Limb (tissue), 2 donors: ENCODE results near the gene EIF3C.
"Not testable (repeated sequence)": the region's sequence is repeated elsewhere in the genome, so short reads cannot be mapped to it uniquely, and the experiment has no call there.

Experiments used
- DNase-seq, 2 donors: peaks; one replicate each; pipeline ENCODE4 v3.0.0-alpha.2; 2016; ENCODE audit errors: extremely low spot score in 2 of 2

The EIF3C gene

GRCh38 chr16:28711220-28712083 is at the start of gene EIF3C:
EIF3C (plus strand) TSS chr16:28711464; CDS start chr16:28711687, 223 bp downstream.
- not testable (repeated sequence) for DNase-seq

GRCh38 chr16:28666264-28666663 is 45.0 kb upstream of the EIF3C start:
- DNase-seq, result not testable (repeated sequence)

DNA sequence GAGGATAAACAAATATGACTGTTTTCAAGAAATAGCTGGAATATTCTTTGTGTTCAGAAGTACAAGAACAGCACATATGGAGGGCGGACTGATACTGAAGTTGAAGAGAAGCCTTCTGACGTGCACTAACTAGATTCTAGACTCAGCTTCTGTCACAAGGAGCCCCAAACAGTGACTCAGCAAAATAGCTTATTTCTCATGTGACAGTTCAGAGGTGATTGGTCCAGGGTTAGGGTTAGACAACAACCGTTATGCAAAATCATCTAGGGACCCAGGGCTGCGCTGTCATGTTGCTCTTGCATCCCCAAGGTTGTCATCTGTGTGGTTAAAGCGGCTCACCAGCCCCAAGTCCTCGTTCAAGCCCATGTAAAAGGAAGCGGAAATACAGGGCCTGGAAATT is 43.8 kb upstream of the EIF3C start:
- DNase-seq, result not testable (repeated sequence)

DNA sequence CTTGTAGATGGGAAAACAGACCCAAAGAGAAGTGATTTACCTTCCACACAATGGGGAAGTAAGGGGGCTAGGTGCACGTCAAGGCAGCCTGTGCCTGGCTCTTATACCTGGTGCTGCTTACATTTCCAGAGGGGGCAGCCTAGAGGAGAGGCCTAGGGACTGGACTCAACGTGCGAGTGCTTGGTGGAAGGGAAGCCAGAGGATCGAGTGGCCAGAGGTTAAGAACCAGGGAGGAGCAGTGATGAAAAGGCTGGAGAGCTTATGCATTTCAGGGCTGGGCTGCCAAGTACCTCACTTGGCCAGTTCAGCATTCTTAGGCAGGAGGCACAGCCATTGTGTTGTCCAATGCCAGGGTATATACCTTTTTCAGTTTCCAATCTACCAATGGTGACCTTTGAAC is 43.1 kb upstream of the EIF3C start:
- DNase-seq, result not testable (repeated sequence)

DNA sequence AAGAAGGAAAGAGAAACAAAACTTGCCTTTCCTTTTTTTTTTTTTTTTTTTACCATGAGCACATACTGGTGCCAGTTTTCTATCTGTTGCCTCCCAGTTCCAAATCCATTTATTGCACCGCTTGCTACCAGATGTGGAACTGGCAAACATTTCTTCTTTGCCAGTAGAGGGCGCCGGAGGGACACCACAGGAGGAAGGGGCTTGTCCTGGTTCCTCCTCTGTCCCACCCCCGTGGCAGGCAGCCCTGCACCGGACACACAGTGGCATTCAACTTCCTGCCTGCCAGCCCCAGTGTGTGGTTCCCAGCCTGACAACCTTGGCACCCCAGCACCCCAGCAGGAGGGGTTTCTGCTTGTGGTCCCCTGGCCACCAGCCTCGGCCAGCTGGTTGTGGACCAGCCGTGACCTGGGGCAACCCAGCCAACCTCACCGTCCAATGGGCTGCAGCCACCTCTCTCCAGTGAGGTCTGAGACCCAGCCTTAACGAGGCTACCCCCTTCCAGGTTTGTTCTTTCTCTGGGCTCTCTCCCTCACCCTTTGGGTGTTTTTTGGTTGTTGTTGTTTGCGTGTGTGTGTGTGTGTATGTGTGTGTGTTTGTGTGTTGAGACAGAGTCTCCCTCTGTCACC is 22.8 kb upstream of the EIF3C start:
- DNase-seq, result not testable (repeated sequence)

DNA sequence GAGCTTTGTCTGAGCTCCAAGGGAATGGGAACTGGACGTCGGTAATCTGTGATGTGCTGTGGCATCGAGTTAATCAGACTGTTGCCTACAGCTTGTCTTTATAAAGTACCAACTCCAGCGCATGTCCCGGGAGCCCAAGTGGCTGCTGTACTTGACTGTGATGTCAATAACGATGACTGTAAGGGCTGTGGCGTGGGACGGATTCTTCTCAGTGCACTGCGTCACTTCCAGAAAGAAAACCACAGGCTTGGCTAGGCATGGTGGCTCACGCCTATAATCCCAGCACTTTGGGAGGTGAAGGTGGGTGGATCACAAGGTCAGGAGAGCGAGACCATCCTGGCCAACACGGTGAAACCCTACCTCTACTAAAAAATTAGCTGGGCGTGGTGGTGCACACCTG is 21.8 kb upstream of the EIF3C start:
- DNase-seq, result not testable (repeated sequence)

DNA sequence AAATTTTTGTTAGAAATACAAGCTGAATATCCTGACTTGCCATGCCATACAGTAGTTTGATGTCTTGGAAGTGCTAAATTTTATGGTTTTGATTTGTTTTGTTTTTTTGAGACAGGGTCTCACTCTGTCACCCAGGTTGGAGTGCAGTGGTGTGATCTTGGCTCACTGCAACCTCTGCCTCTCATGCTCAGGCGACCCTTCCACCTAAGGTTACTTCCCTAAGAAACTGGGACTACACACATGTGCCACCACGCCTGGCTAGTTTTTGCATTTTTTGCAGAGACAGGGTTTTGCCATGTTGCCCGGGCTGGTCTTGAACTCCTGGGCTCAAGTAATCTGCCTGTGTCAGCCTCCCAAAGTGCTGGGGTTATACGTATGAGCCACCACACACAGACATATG is 19.5 kb upstream of the EIF3C start:
- not testable (repeated sequence) for DNase-seq

- DNase-seq, result not testable (repeated sequence)
Observed at GRCh38 chr16:28693257-28693950, 17.9 kb upstream of the EIF3C start.

DNA sequence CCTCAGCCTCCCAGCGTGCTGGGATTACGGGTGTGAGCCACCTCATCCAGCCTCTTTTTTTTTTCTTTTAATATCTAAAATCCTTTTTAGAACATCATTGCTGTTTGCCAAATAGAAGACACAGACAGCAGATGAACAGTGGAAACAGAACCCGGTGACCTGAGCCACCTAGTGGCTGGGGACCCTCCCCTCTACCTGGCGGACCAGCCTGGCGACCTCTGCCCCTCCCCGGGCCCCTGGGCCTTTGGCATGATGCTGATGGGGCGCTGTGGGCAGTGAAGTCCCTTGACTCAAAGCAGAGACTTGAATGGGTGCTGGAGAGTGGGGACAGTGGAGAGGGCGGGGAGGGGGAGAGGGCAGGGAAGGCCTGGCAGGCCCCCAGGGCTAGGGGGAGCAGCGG is 11.5 kb upstream of the EIF3C start:
- not testable (repeated sequence) for DNase-seq

- peak in 1 of 2 donors; percentile 2 for DNase-seq
Observed at GRCh38 chr16:28700349-28700748, 10.9 kb upstream of the EIF3C start.

GRCh38 chr16:28701384-28701783 is 9.9 kb upstream of the EIF3C start:
- not testable (repeated sequence) for DNase-seq

- not testable (repeated sequence) for DNase-seq
Observed at GRCh38 chr16:28704246-28704645, 7.0 kb upstream of the EIF3C start.

- not testable (repeated sequence) for DNase-seq
Observed at GRCh38 chr16:28722852-28723650, 11.8 kb downstream of the EIF3C start.

DNA sequence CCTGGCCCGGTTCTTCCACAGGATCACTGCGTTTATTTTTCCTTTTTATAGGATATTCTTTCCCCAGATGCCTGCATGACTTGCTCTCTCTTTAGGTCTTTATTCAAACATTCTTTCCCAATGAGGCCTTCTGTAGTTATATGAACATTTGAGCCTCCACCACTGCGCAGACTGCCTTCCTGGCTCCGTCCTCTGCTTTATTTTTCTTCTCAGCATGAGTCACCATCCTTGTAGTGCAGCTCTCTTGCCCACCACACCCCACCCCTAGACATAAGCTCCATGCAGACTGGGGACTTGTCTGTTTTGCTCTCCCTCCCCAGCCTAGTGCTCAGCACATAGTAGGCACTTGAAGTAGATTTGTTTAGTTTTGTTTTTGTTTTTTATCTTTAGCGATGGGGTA is 20.0 kb downstream of the EIF3C start:
- not testable (repeated sequence) for DNase-seq

DNA sequence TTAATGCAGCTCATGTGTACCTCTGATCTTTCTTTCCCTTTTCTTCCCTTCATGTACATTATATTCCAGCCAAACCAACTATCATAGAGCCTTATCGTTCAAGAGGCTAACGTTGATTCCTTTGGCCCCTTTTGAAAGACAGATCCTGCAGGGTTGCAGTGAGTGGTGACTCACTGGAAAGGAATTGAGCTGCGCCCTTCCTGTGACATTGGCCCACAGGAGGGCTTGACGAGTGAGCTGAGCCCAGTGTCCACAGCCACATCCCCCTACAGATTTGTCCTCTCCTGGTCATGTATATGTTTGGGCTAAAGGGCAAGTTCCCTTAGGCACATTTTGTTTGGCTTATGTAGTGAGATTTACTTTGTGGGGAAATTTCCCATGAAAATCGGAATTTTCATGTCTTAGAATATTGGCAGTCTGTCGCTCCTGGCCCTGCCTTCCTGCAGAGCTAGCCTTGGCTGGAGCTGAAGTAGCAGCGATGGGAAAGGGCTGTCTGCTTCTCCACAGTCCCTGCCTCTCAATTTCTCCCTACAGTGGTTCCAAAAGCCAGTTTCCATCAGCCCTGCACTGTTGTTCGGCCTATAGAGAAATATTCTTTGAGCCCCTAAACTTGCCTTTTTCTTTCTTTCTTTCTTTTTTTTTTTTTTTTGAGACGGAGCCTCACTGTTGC is 21.3 kb downstream of the EIF3C start:
- DNase-seq, result not testable (repeated sequence)

DNA sequence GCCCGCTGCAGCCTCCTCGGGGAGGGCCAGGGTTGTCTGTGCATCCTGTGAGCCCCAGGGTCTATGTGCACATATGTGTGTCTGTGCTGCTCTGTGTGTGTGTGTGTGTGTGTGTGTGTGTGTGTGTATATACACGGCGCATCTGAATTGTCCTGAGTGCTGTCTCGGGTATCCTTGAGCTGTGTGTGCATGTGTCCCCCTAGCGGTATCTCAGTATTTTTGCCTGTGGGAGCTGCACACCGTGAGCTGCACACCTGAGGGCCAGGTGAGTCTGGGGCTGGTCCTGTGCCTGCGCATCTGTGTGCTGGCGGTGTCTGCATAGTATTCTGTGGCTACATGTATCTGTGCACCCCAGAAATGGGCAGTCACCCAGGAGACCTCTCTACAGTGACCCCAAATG is 28.5 kb downstream of the EIF3C start:
- not testable (repeated sequence) for DNase-seq

GRCh38 chr16:28740631-28741030 is 29.4 kb downstream of the EIF3C start:
- not testable (repeated sequence) for DNase-seq

- DNase-seq, result peak in 1 of 2 donors; percentile 5
Observed at GRCh38 chr16:28741295-28741694, 30.0 kb downstream of the EIF3C start.

GRCh38 chr16:28746618-28747350 is 35.5 kb downstream of the EIF3C start:
- peak in 1 of 2 donors; percentile 7 for DNase-seq

DNA sequence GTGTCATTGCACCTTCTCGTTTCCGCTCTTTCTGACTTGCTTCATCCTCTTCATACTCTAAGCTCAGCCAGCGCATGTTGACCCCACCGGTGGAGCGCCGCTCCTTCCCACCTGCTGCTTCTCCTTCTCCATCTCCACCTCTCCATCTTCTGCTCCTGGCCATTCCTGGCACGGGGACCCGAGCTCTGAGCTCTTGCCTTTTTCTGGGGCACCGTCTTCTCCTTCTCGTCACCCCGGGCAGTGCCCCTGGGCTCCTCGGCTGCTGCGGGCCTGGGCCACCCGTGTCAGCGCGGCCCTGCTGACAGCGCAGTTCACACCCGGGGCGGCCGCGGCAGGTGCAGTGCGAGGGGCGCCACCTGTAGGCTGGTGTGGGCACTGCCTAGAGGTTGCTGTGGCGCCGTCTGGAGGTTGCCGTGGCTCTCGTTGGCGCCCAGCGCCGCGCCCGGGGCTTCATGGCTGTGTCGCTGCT is 38.8 kb downstream of the EIF3C start:
- DNase-seq, result not testable (repeated sequence)
